Astrocyte (in vitro differentiated cells and primary cell): Measurements from ENCODE around the gene TRIL.

Source experiments
- CTCF ChIP-seq: IDR thresholded peaks from 2 replicates; pipeline ENCODE4 v1.5.1; 2011; ENCODE audit warnings: low read depth, mild to moderate bottlenecking, inconsistent platforms, low read length, moderate library complexity; ENCODE audit not compliant: insufficient read depth
- EZH2 ChIP-seq: IDR thresholded peaks from 2 replicates; pipeline ENCODE4 v1.6.1; 2012; ENCODE audit warnings: mild to moderate bottlenecking, low read length, inconsistent platforms; ENCODE audit not compliant: insufficient read depth

- TF ChIP-seq CTCF (no peak), EZH2 (no peak)
These were observed 22.5 kb upstream of the TRIL start for GRCh38 chr7:28980451-28981160.
